Fibroblast of lung (primary cell): ENCODE data around the gene CLNS1A. TPM values are rescaled to one million over a fixed set of nuclear protein-coding genes. Genes with fewer than 3 reads are reported as not detected.

ENCODE experiments used
- DNase-seq, 2 donors: peaks; one replicate each; pipeline versions ENCODE4 v3.0.0 to v3.0.0-alpha.2; 2010; ENCODE audit warnings: low read depth in 2 of 2
- H2AFZ ChIP-seq: 2 replicates; pipeline ENCODE4 v1.5.1; 2012; ENCODE audit warnings: low read length, control low read depth, inconsistent platforms
- H3K27ac ChIP-seq: 2 replicates; pipeline ENCODE4 v1.5.1; 2011; ENCODE audit warnings: low read length, control low read depth; ENCODE audit not compliant: insufficient read depth
- H3K27me3 ChIP-seq: 2 replicates; pipeline ENCODE4 v1.5.1; 2011; ENCODE audit warnings: mild to moderate bottlenecking, low read length; ENCODE audit not compliant: control insufficient read depth, insufficient read depth
- H3K36me3 ChIP-seq: 2 replicates; pipeline ENCODE4 v1.5.1; 2011; ENCODE audit warnings: low read length; ENCODE audit not compliant: control insufficient read depth, insufficient read depth
- H3K4me1 ChIP-seq: 2 replicates; pipeline ENCODE4 v1.5.1; 2011; ENCODE audit warnings: low read length; ENCODE audit not compliant: control insufficient read depth, insufficient read depth; ENCODE audit errors: extremely low read depth
- H3K4me2 ChIP-seq: 2 replicates; pipeline ENCODE4 v1.5.1; 2011; ENCODE audit warnings: low read length, control low read depth; ENCODE audit not compliant: insufficient read depth; ENCODE audit errors: extremely low read depth
- H3K4me3 ChIP-seq, 4 experiments: fragments of 200-600 bp in 1 of 4; sonication (generic) in 1 of 4; replicated peaks in 1 of 4; 2 replicates each; pipeline ENCODE4 v1.5.1; 2011 to 2016; ENCODE audit warnings: low read length in 4 of 4, low read depth in 3 of 4, mild to moderate bottlenecking in 3 of 4, control low read depth in 2 of 4, inconsistent platforms in 1 of 4, mixed read lengths in 1 of 4; ENCODE audit not compliant: insufficient read depth in 1 of 4; ENCODE audit errors: control extremely low read depth in 1 of 4
- H3K79me2 ChIP-seq: 2 replicates; pipeline ENCODE4 v1.5.1; 2012; ENCODE audit warnings: mild to moderate bottlenecking, low read length, inconsistent platforms; ENCODE audit not compliant: control insufficient read depth, insufficient read depth
- H3K9ac ChIP-seq: 2 replicates; pipeline ENCODE4 v1.5.1; 2011; ENCODE audit warnings: mild to moderate bottlenecking, low read length, control low read depth; ENCODE audit not compliant: insufficient read depth
- H3K9me3 ChIP-seq: 2 replicates; pipeline ENCODE4 v1.5.1; 2012; ENCODE audit warnings: low read depth, low read length; ENCODE audit not compliant: control insufficient read depth, insufficient read depth
- H4K20me1 ChIP-seq: 2 replicates; pipeline ENCODE4 v1.5.1; 2011; ENCODE audit warnings: low read length; ENCODE audit not compliant: control insufficient read depth, insufficient read depth; ENCODE audit errors: extremely low read depth
- CTCF ChIP-seq, 2 donors: IDR thresholded peaks in 1 of 2; conservative IDR thresholded peaks in 1 of 2; 1 replicate in 1 of 2; 2 replicates in 1 of 2; pipeline ENCODE4 v1.5.1; 2011 to 2012; ENCODE audit warnings: low read length in 2 of 2, control low read depth in 1 of 2, inconsistent platforms in 1 of 2, low read depth in 1 of 2, mild to moderate bottlenecking in 1 of 2
- EZH2 ChIP-seq: IDR thresholded peaks from 2 replicates; pipeline ENCODE4 v1.5.1; 2012; ENCODE audit warnings: low read length, control low read depth, mild to moderate bottlenecking; ENCODE audit errors: missing control alignments
- polyA plus RNA-seq, 2 donors: library from polyadenylated mRNA; depleted of rRNA in 1 of 2; stranded (reverse) in 1 of 2; unstranded in 1 of 2; fragments of >200 nt; gene quantifications; 2 replicates each; pipeline ENCODE4 v1.2.1, GENCODE V29; 2011 to 2012; ENCODE audit warnings: missing spikeins in 1 of 2
- total RNA-seq: library from RNA; depleted of rRNA; stranded (reverse); fragments of >200 nt; gene quantifications from 2 replicates; pipeline ENCODE4 v1.2.1, GENCODE V29; 2014

CLNS1A gene
- total and polyA plus RNA-seq, 2 donors (not counting 1 experiment from before 2014, with no cell fraction given), result 130 to 144 TPM

DNA sequence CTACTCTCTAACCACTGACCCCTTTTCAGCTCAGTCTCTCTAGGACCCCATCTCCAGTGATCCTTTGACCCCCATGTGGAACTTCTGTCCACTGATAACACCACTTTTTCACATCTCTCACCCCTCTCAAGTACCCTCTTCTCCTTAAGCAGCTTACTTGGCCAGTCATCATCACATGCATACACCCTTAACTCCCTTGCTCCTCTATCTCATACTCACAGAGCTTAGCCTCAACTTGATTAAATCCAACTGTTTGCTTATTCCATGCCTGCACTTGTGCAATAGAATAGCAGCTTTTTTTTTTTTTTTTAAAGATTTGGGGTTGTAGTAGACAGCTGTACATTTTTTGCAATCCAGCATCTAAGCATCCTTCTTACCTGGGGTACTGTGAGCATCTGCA lies 25.7 kb downstream of the CLNS1A start:
- DNase-seq, result no peak
- no peaks in the 10 kb centered on the region for H3K79me2 ChIP-seq
- no peaks in the 10 kb centered on the region for H4K20me1 ChIP-seq
- H3K9me3 ChIP-seq, result no peaks in the 10 kb centered on the region
- no peaks in the 10 kb centered on the region for H3K27me3 ChIP-seq
- no peak overlapping the region for H3K4me3 ChIP-seq
- no peak overlapping the region for H3K27ac ChIP-seq
- H3K36me3 ChIP-seq, result peaks cover 5% of the 10 kb centered on the region
- no peak overlapping the region for H3K9ac ChIP-seq
- H2AFZ ChIP-seq, result no peak overlapping the region
- no peak for TF ChIP-seq CTCF (conservative IDR thresholded peaks at IDR 0.05 in 1 of 2, IDR thresholded peaks at IDR 0.05 in 1 of 2; ENCODE audit: low read depth in 1 of 2, low read length in 2 of 2)
- TF ChIP-seq EZH2, result no peak
- H3K4me2 ChIP-seq, result no peak overlapping the region
- H3K4me1 ChIP-seq, result no peaks in the 10 kb centered on the region

GRCh38 chr11:77609234-77609633 lies 28.4 kb downstream of the CLNS1A start:
- DNase-seq, result no peak
- Histone ChIP-seq H3K27me3 (no peaks in the 10 kb centered on the region), H2AFZ (no peak overlapping the region), H3K9me3 (no peaks in the 10 kb centered on the region), H4K20me1 (no peaks in the 10 kb centered on the region), H3K36me3 (peaks cover 3% of the 10 kb centered on the region), H3K79me2 (no peaks in the 10 kb centered on the region), H3K4me3 (no peak overlapping the region), H3K4me2 (no peak overlapping the region), H3K9ac (no peak overlapping the region), H3K27ac (no peak overlapping the region), H3K4me1 (no peaks in the 10 kb centered on the region)
- no peak for TF ChIP-seq CTCF (conservative IDR thresholded peaks at IDR 0.05 in 1 of 2, IDR thresholded peaks at IDR 0.05 in 1 of 2; ENCODE audit: low read depth in 1 of 2, low read length in 2 of 2)
- no peak for TF ChIP-seq EZH2

DNA sequence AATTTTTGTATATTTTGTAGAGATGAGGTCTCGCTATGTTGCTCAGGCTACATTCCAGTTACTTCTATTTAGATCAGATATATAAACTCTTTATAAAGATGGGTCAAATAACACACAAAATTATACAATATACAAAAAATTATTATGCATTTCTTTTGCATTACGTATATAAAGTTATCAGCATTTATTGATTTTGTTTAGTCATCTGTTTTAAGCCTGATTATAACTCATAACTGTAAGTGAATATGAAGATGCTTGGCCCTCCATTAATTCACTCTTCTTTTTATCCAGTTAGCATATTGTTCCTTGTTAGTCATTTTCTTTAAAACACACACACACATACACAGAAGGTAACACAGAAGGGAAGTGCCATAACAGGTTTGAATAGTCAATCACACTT lies 33.3 kb downstream of the CLNS1A start:
- Histone ChIP-seq H3K4me2 (no peak overlapping the region), H3K27me3 (no peaks in the 10 kb centered on the region), H3K9me3 (no peaks in the 10 kb centered on the region), H3K79me2 (no peaks in the 10 kb centered on the region), H4K20me1 (no peaks in the 10 kb centered on the region), H3K4me1 (peaks cover 12% of the 10 kb centered on the region), H3K27ac (no peak overlapping the region), H2AFZ (no peak overlapping the region), H3K9ac (no peak overlapping the region), H3K36me3 (no peaks in the 10 kb centered on the region), H3K4me3 (no peak overlapping the region)
- TF ChIP-seq EZH2, result no peak
- no peak for TF ChIP-seq CTCF (conservative IDR thresholded peaks at IDR 0.05 in 1 of 2, IDR thresholded peaks at IDR 0.05 in 1 of 2; ENCODE audit: low read depth in 1 of 2, low read length in 2 of 2)
- DNase-seq, result no peak
